Left ventricle myocardium superior (tissue), 1 donor: Measurements from ENCODE around the gene GK. TPM values are rescaled to one million over a fixed set of nuclear protein-coding genes. Genes with fewer than 3 reads are reported as not detected.

Source experiments
- total RNA-seq: library from RNA; stranded (reverse); fragmentation: NEBNext Ultra II Directional; extraction: Animal tissue kit (Norgen Biotek cat#: 25700); gene quantifications from one replicate; pipeline ENCODE4 v1.2.1, GENCODE V29; 2021
- donor health status: DM: no; HTN: yes; CAD: no; lungs with severe emphysema.

GK gene
- total RNA-seq, 1 donor from 2014 or later, result 8.2 TPM

Other genes starting within 250 kb of the GK start
- 0.62 TPM for gene TASL, start 75.7 kb upstream of the GK start, total RNA-seq
- 12.8 TPM for gene TAB3, start 235.8 kb downstream of the GK start, total RNA-seq